ENCODE data around the gene PPP2R2B.

Gene PPP2R2B

GRCh38 chr5:146533260-146533857, 345.2 kb downstream of the PPP2R2B start:
- peak; percentile 29 for DNase-seq
